Activated CD8-positive, alpha-beta memory T cell treated with anti-CD3 and anti-CD28 coated beads for 24 hours (primary cell): Measurements from ENCODE around the gene CCDC196.
"Not testable (repeated sequence)": the region's sequence is repeated elsewhere in the genome, so short reads cannot be mapped to it uniquely, and the experiment has no call there.

Source experiments
- DNase-seq: peaks from one replicate; pipeline ENCODE4 v3.0.0-alpha.2; 2020

The CCDC196 gene

DNA sequence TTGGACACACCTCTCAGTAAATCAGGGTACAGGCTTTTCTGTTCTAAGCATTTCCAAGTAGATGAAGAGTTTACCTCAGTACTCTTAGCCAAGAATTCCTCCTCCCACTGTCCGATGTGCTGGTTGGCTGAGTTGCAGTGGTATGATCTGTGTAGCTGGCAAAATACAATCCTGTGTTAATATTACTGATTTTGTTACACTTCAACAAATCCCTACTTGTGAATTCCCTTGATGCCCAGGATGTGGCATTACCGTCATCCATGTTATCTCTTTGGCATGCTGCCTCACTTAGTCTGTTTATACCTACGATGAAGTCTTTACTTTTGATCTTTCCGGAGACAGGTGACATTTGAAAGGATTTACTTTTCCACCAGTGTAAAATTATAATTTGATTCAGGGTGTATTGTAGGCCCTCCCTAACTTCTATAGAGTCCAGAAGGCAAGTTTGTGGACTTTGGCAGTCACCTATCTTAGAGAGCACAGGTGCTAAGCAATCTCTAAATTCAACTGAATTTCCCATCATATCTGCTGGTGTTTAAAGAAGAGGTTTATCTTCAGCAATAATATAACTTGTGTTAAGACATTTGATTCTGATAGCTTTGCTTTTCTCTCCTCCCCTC lies 10.1 kb downstream of the CCDC196 start:
- DNase-seq: no peak

DNA sequence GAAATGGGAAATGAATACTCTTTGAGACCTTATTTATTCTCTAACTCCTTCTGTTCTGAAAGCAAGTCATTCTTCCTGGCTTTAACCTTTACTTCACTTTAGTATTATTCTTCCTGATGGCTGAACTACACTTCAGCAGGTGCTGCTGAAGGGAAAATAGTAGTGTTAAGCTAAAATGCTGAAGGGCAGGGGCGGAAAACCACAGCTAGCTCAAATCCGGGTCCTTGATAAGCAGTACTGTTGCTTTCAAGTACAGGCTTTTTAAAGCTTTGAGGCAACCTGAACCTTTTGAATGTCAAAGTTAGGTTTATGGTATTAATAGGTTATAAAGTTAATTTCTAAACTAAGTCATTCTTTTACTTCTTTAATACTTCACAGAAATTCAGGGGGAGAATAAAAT lies 10.7 kb downstream of the CCDC196 start:
- DNase-seq: no peak

DNA sequence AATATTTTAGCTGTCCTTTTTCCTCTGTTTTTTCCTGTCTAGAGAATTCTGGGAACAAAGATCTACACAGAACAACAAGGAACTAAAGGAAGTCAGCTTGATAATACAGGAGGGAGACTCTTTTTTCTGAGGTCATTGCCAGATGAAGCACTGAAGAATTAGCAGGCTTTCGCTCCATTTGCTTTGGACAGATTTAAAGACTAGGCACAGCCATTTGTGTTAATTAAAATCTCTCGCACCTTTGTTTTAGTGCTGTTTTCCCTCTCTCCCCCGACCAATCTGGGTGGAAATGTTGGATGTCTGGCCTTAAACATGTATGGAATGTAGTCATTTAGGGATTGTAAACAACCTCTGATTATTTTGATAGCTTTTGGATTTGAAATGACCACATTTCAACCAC lies 12.1 kb downstream of the CCDC196 start:
- DNase-seq: no peak

DNA sequence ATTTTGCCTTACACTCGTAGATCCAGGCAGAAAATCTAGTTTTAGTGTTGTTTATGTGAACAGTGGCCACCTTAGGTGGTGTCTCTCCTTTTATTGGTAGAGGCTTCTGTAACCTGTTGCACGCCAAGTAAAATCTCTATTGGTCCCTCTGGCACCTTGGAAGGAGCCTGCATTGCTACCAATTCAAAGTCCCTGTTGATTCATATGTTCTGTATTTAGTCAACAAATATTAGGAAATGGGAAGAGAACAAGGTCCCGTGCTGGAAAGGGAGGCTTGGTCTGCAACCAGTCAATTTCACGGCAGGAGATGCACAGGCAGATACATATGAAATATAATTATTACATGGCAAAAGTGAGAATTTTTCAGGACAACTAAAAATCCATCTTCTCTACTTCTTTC lies 15.4 kb downstream of the CCDC196 start:
- no peak for DNase-seq

DNA sequence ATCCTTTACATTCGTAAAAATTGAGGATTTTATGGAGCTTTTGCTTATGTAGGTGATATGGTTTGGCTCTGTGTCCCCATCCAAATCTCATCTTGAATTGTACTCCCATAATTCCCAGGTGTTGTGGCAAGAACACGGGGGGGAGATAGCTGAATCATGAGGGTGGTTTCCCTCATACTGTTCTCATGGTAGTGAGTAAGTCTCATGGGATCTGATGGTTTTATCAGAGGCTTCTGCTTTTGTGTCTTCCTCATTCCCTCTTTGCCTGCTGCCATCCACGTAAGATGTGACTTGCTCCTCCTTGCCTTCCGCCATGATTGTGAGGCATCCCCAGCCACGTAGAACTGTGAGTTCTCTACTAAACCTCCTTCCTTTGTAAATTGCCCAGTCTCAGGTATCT lies 16.7 kb downstream of the CCDC196 start:
- DNase-seq: not testable (repeated sequence)

DNA sequence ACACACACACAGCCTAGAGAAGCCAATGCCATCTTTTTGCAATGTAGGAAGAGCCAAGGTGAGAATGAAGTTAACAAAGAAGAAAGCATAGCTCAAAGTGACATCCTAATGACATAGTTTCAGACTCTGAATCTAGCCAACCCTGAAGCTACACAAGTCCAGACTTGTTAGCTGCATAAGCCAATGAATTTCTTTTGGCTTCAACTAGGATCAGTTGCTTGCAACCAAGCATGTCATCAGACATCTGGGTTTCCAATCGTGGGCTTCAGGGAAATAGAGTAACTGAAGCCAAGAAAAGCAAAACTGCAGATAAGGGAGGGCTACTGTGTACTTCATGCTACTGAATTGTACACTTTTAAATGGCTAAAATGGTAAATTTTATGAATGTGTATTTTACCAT lies 17.4 kb downstream of the CCDC196 start:
- DNase-seq: no peak

DNA sequence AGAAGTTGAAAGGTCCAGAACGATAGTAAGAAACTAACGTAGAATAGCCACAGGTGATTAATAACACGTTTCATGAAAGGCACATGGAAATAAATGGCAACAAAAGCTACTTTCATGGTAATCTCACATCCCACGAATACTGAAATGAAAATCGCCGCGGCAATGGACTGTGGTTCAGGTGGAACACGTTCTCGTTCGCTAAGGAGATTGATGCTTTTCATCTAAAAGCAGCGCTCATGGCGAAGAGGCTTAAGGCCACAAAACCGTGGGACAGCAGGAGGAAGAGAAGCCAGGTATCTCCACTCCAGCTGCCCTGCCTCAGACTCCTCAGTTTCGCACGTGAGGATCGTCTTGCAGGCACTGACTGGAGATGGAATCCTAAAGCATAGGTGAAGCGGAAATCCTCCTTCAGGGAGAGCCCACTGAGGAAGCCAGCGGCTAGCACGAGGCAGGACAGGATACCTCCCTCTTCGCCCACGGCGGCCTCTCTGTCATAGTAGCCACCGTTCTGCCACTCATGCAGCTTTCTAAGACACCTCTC lies 21.1 kb downstream of the CCDC196 start:
- no peak for DNase-seq

DNA sequence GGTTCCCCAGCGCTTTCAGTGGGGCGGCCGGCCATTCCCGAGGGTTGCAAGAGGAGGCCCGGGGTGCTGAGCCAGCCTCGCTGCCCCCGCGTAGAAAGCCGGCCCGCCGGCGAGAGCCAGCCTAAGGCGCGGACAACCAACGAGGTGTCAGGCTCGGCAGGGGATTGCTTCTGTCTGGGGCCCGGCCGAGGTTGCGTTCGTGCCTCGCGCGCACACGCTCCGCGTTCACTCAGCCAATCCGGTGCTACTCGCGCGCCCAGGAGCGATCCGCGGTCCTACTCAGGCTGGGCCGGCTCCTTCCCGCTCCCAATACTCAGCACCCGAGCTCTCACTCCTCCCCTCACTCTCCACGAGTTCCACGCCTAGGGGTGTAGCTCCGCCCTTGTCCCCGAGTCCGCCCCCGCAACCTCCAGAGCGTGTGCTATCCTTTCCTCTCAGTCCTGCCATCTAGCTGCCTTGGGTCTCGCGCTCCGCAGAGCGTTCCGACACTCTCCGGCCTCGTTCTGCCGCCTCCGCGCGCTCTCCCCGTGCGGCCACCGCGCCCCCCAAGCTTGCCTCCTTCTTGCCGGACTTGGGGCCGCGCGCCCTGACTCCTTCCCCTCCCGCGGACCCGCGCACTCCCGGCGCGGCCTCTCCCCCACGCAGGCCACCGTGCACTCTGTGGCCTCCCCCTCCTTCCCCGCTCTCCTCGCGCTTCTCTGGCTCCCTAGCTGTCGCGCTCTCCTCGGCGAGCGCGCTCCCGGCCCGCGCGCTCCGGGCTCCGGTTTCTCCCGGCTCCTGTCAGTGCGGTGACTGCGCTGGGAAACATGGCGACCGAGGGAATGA lies 21.8 kb downstream of the CCDC196 start, which contains the start of gene GPHN:
GPHN (plus strand) TSS at position 426 of the 825 bp plus-strand sequence.
- DNase-seq: peak; percentile 92

DNA sequence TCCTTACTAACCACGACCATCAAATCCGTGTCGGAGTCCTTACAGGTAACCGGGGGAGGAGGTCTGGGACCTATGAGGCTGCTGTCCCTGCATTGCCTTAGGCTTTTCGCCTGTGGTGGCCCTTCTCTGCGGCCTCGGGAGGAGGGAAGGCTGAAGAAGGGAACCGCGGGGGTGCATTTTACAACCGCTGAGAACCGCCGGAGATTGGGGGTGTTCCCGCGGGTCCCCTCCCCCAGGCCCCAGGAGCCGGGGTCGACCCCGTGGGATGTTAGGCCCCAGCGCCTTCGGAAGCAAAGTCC lies 22.3 kb downstream of the CCDC196 start:
- DNase-seq: no peak

DNA sequence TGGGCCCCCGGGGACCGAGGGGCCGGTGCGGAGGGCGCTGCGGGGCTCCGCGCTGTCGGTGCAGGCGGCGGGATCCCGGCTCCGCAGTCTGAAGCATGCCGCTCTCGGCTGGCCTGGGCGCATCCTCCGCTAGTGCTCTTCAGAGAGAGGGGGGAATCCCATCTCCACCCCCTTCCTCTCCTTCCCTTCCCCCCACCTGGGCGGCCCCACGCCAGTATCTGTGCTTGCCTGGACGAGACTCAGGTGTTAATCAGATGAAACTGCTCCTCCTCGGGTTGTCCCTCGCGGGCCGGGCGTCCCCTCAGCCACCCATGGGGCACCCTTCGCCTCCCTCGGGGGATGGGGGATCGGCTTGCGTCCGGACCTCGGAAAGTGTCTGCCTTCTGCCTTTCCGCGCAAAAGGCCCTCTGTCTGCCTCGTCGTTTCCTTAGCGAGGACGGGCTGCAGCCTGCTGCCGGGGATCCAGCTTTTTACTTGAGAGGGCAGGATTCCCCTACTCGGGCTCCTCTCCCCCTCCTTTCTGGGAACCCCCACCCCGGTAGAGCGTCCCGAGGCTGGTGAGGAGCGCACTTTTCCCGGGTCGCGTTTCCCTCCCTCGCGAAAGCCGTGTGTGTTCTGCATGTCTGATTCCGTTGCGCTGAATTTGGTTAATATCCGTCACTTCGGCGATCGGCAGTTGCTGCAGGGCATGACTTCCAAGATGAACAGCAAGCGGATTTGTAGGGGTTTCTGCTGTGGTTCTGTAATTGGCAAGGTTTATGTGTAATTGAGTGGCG lies 22.9 kb downstream of the CCDC196 start:
- DNase-seq: peak; percentile 83

DNA sequence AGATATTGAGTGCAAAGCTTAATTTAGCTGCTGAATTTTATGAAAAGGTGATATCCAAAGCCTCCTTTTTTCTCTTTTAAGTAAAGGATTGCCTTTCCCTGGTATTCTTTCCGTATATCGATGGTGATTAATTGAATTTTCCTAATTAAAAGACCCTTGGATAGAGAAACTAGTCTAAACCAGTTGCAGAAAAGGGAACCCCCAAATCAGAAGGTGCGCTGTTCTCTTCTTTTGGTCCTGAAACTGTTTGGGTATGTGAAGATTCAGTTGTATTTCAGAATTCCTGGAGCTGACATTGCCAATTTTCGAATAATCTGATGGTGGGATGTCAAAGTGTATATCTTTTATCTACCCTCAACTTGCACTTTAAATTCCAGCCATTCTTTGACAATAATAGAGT lies 23.7 kb downstream of the CCDC196 start:
- no peak for DNase-seq

DNA sequence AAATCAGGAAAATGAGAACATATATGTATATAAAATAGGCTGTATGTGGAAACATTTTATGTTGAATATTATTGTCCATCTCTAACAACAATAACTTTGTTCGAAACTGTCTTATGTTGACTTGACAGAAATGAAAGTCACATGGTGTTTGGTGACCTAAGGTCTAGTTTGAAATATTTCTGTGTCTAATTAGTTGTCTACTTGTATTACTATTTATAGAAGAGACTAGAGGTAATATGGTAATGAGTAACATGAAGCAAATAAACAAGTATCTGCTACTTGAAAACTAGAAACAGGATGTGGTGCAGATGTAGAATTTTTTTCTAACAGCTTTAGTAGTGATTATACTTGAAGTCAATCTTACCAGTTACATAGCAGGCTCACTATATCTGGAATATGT lies 25.7 kb downstream of the CCDC196 start:
- DNase-seq: no peak

DNA sequence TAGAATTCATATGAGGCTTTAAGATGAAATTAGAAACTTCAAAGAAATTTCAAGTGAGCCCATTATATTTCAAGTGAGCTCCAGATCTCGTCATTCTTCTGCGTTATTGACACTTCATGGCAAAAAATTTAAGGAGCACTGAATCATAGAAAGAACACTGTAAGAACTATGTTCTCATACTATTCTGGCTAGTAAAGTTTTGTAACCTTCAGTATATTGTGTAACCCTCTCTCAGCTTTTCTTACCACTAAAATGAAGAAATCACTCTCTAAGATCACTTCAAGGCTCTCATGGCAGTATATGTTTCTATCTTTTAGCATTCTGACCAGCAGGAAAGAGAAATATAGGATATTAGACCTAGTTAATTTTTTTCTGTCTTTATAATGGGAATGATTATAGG lies 28.0 kb downstream of the CCDC196 start:
- DNase-seq: no peak

DNA sequence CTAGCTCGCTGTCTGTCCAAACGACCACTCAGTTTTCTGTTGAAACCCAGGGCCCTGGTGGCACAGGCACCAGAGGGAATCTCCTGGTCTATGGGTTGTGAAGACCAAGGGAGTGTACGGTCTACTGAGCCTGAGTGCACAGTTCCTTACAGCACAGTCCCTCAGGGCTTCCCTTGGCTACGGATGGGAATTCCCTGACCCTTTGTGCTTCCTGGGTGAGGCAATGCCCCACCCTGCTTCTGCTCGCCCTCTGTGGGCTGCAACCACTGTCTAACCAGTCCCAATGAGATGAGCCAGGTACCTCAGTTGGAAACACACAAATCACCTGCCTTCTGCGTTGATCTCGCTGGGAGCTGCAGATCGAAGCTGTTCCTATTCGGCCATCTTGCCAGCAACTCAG lies 44.4 kb downstream of the CCDC196 start:
- DNase-seq: no peak

DNA sequence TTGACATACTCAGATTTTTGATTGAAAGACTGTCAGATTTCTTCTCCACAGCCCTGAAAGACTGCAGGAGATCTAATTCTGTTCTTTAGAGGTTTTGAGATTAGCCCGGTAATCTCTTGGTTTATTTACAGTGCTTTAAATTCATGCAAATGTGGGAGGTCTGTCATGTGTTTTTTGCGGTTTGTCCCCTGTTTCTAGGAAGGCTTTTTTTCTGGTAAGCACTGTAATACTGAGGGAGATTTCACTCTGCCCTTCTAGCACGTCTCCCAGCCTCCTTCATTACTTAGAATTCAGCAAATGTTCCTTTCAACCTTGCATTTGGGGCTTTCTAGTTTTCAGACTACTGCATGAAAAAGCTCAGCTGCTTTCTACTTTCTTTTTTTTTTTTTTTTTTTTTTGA lies 52.9 kb downstream of the CCDC196 start:
- no peak for DNase-seq

DNA sequence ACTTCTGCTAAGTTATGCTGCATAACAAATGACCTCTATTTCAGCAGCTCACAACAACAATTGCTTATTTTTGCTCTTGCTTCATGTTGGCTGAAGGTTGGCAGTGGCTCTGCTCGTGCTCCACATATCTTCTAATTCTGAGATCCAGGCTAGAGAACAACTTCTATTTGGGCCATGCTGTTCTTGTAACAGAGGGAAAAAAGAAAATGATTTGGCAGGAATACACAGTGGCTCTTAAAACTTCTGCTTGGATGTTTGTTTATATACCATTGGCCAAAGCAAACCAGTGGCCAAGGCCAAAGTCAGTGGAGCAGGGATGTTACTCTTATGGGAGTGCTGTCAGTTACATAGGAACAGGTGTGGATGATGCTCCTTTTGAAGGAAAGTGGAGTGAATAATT lies 53.9 kb downstream of the CCDC196 start:
- DNase-seq: no peak

DNA sequence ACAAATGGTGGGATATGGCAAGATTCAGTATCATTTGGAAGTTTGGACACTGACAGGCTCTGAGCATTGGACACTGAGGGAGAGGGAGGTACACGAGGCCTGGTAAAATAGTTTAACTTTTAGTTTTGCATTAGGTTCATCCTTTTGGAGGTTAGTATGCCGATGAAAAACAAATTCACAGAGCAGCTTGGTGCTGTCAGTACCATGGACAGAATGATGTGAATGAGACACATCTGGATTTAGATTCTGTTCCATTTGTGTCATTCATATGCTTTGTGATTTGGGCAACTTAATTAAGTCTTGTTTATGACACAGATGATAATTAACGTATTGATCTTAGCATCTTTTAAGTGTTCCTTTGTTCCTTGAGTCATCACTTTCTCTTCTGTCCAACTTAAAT lies 55.5 kb downstream of the CCDC196 start:
- DNase-seq: no peak

DNA sequence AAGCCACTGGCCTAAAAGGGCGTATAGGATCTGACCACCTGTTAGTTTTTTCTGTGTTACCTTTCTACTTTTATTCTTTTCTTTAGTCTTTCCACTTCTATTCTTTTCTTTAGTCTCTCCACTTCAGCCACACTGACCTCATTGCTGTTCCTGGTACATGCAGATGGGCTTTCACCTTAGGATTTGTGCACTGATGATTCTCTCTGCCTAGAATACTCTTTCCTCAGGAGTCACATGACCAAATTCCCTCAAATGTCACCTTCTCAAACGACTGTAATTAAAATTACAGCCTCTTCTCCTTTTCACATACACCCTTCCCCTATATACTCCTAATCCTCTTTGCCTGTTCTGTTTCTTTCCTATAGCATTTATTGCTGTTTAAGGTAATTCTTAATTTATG lies 57.8 kb downstream of the CCDC196 start:
- DNase-seq: no peak

DNA sequence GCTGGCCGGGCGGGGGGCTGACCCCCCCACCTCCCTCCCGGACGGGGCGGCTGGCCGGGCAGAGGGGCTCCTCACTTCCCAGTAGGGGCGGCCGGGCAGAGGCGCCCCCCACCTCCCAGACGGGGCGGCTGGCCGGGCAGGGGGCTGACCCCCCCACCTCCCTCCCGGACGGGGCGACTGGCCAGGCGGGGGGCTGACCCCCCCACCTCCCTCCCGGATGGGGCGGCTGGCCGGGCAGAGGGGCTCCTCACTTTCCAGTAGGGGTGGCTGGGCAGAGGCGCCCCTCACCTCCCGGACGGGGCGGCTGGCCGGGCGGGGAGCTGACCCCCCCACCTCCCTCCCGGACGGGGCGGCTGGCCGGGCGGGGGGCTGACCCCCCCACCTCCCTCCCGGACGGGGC lies 59.0 kb downstream of the CCDC196 start:
- DNase-seq: not testable (repeated sequence)

DNA sequence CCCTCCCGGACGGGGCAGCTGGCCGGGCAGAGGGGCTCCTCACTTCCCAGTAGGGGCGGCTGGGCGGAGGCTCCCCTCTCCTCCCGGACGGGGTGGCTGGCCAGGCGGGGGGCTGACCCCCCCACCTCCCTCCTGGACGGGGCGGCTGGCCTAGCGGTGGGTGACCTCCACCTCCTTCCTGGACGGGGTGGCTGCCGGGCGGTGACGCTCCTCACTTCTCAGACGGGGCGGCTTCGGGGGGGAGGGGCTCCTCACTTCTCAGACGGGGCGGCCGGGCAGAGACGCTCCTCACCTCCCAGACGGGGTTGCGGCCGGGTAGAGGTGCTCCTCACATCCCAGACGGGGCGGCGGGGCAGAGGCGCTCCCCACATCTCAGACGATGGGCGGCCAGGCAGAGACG lies 59.6 kb downstream of the CCDC196 start:
- DNase-seq: not testable (repeated sequence)
